OCI-LY1 (cell line): ENCODE results near the gene DNMT3A.

ENCODE experiments used
- H2AFZ ChIP-seq: fragments of 200-600 bp; sonication (generic), shearing (Covaris generic); 2 replicates; pipeline ENCODE4 v1.6.0; 2014; ENCODE audit warnings: antibody characterized with exemption, mild to moderate bottlenecking, low read length
- H3F3A ChIP-seq: fragments of 200-600 bp; sonication (generic), shearing (Covaris generic); 2 replicates; pipeline ENCODE4 v1.6.0; 2014; ENCODE audit warnings: mild to moderate bottlenecking, antibody characterized with exemption, low read length, moderate library complexity; ENCODE audit not compliant: insufficient read depth
- H3K27ac ChIP-seq: fragments of 200-600 bp; sonication (generic); 2 replicates; pipeline ENCODE4 v1.5.1; 2014; ENCODE audit warnings: low read length, mixed run types, mild to moderate bottlenecking, low read depth; ENCODE audit not compliant: poor library complexity, severe bottlenecking
- H3K27me3 ChIP-seq: fragments of 200-600 bp; sonication (generic); 2 replicates; pipeline ENCODE4 v1.6.0; 2014; ENCODE audit warnings: antibody characterized with exemption, mild to moderate bottlenecking, low read length, moderate library complexity; ENCODE audit not compliant: insufficient read depth
- H3K36me3 ChIP-seq: fragments of 200-600 bp; sonication (generic); 2 replicates; pipeline ENCODE4 v1.6.1; 2014; ENCODE audit warnings: mild to moderate bottlenecking, antibody characterized with exemption, low read length, moderate library complexity, mixed read lengths; ENCODE audit not compliant: insufficient read depth
- H3K4me1 ChIP-seq: fragments of 200-600 bp; sonication (generic); 2 replicates; pipeline ENCODE4 v1.5.1; 2014; ENCODE audit warnings: mild to moderate bottlenecking, low read length, moderate library complexity; ENCODE audit not compliant: insufficient read depth, severe bottlenecking
- H3K4me2 ChIP-seq: fragments of 200-600 bp; sonication (generic), shearing (Covaris generic); 2 replicates; pipeline ENCODE4 v1.6.1; 2014; ENCODE audit warnings: low read length
- H3K4me3 ChIP-seq: fragments of 200-600 bp; sonication (generic); 2 replicates; pipeline ENCODE4 v1.5.1; 2014; ENCODE audit warnings: low read length, low read depth, mild to moderate bottlenecking, mixed read lengths; ENCODE audit not compliant: poor library complexity, severe bottlenecking
- H3K79me2 ChIP-seq: fragments of 200-600 bp; shearing (Covaris generic); 2 replicates; pipeline ENCODE4 v1.6.1; 2016; ENCODE audit warnings: mixed run types, low read length, mixed read lengths; ENCODE audit not compliant: insufficient read depth
- H3K9ac ChIP-seq: fragments of 200-600 bp; sonication (generic), shearing (Covaris generic); 2 replicates; pipeline ENCODE4 v1.6.1; 2014; ENCODE audit warnings: mild to moderate bottlenecking, low read length, mixed read lengths
- H3K9me2 ChIP-seq: fragments of 200-600 bp; sonication (generic), shearing (Covaris generic); 2 replicates; pipeline ENCODE4 v1.6.1; 2014; ENCODE audit warnings: low read depth, mild to moderate bottlenecking, low read length, mixed read lengths
- H3K9me3 ChIP-seq: fragments of 200-600 bp; shearing (Covaris generic); 2 replicates; pipeline ENCODE4 v1.6.1; 2014; ENCODE audit warnings: low read length, mixed read lengths
- H4K20me1 ChIP-seq: fragments of 200-600 bp; sonication (generic), shearing (Covaris generic); 2 replicates; pipeline ENCODE4 v1.6.0; 2016; ENCODE audit warnings: mild to moderate bottlenecking, low read length; ENCODE audit not compliant: insufficient read depth
- EZH2 ChIP-seq: fragments of 200-600 bp; sonication (generic), shearing (Covaris generic); IDR thresholded peaks from 2 replicates; pipeline ENCODE4 v1.8.0; 2017; ENCODE audit warnings: borderline replicate concordance, mixed run types, mild to moderate bottlenecking, antibody characterized with exemption, low read length, moderate library complexity, mixed read lengths
- TF ChIP-seq, protein P1 (sequence below): fragments of 200-600 bp; sonication (generic), shearing (Covaris generic); IDR thresholded peaks from 2 replicates; pipeline ENCODE4 v1.5.1; 2017; ENCODE audit warnings: mild to moderate bottlenecking, antibody characterized with exemption, low read length, moderate library complexity, mixed read lengths

The DNMT3A gene

GRCh38 chr2:25259737-25260124, 82.0 kb downstream of the DNMT3A start:
- Histone ChIP-seq H4K20me1 (no peaks in the 10 kb centered on the region), H3K4me2 (no peak overlapping the region), H3F3A (no peaks in the 10 kb centered on the region), H3K4me1 (no peaks in the 10 kb centered on the region), H3K4me3 (no peak overlapping the region), H2AFZ (no peak overlapping the region), H3K27ac (no peak overlapping the region), H3K9ac (no peak overlapping the region), H3K9me2 (no peaks in the 10 kb centered on the region), H3K9me3 (no peaks in the 10 kb centered on the region), H3K36me3 (no peaks in the 10 kb centered on the region), H3K27me3 (no peaks in the 10 kb centered on the region; the same call in 1 of the 2 replicates), H3K79me2 (no peaks in the 10 kb centered on the region)
- TF ChIP-seq, protein P1, sequence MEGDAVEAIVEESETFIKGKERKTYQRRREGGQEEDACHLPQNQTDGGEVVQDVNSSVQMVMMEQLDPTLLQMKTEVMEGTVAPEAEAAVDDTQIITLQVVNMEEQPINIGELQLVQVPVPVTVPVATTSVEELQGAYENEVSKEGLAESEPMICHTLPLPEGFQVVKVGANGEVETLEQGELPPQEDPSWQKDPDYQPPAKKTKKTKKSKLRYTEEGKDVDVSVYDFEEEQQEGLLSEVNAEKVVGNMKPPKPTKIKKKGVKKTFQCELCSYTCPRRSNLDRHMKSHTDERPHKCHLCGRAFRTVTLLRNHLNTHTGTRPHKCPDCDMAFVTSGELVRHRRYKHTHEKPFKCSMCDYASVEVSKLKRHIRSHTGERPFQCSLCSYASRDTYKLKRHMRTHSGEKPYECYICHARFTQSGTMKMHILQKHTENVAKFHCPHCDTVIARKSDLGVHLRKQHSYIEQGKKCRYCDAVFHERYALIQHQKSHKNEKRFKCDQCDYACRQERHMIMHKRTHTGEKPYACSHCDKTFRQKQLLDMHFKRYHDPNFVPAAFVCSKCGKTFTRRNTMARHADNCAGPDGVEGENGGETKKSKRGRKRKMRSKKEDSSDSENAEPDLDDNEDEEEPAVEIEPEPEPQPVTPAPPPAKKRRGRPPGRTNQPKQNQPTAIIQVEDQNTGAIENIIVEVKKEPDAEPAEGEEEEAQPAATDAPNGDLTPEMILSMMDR, result no peak
- no peak for TF ChIP-seq EZH2

DNA sequence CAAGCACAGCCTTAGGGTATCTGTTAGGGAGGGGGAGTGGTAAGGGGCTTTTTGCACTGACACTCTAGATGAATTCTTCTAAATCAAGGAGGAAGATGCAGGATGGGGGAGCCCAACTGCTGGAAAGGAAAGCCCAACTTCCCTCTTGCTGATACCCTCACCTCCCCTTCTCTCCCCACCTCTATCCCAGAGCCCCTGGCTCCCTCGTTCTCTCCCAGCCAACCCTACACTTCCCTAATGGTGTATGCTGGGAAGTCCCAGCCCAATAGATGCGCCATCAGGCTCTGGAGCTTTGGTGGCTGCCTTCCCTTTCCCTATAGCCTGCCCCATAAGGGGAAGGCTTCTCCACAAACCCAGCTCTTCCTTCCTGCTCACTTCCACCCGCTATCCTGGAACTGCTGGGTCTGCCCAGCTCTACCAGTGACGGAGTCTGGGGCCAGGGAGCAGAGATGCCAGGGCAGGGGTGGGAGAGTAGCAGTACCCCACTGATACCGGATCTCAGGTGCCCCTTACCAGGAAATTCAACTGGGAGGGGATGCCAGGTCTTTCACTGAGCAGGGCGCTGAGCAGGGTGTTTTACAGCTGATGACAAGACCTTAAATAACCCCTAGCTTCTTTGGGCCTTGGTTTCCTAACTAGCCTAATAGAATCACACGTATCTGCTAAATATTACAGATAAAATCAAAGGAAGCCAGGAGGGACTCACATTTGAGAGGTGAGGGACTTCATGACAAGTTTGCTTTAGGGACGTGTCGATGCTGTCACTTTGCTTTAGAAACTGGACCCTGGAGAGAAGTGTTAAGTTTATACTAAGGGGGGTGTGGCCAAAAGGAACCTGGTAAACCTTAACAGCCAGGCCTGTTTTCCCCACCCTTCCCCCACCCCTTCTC, 82.6 kb downstream of the DNMT3A start:
- H3K27me3 ChIP-seq, result no peaks in the 10 kb centered on the region; the same call in 1 of the 2 replicates
- H3K79me2 ChIP-seq, result no peaks in the 10 kb centered on the region
- H2AFZ ChIP-seq, result no peak overlapping the region
- no peaks in the 10 kb centered on the region for H3K36me3 ChIP-seq
- H3K9ac ChIP-seq, result no peak overlapping the region
- H3K9me2 ChIP-seq, result no peaks in the 10 kb centered on the region
- no peak overlapping the region for H3K27ac ChIP-seq
- TF ChIP-seq, protein P1, result no peak
- TF ChIP-seq EZH2, result no peak
- H3K4me2 ChIP-seq, result no peak overlapping the region
- H3K4me3 ChIP-seq, result no peak overlapping the region
- no peaks in the 10 kb centered on the region for H3F3A ChIP-seq
- no peaks in the 10 kb centered on the region for H3K9me3 ChIP-seq
- H3K4me1 ChIP-seq, result no peaks in the 10 kb centered on the region
- no peaks in the 10 kb centered on the region for H4K20me1 ChIP-seq

GRCh38 chr2:25257931-25258846, 83.5 kb downstream of the DNMT3A start:
- Histone ChIP-seq H3K27ac (no peak overlapping the region), H3K4me2 (no peak overlapping the region), H3K27me3 (no peaks in the 10 kb centered on the region), H3K79me2 (no peaks in the 10 kb centered on the region), H3K36me3 (no peaks in the 10 kb centered on the region), H3K9me3 (no peaks in the 10 kb centered on the region), H3F3A (no peaks in the 10 kb centered on the region), H2AFZ (no peak overlapping the region), H3K9ac (no peak overlapping the region), H3K4me1 (no peaks in the 10 kb centered on the region), H4K20me1 (no peaks in the 10 kb centered on the region), H3K9me2 (no peaks in the 10 kb centered on the region), H3K4me3 (no peak overlapping the region)
- TF ChIP-seq EZH2, result no peak
- TF ChIP-seq, protein P1, result no peak
